ENCODE data around the gene MAD2L1.
A peak's percentile ranks its signal among the peaks of the same experiment; 100 is the strongest.
"Not testable (repeated sequence)": the region's sequence is repeated elsewhere in the genome, so short reads cannot be mapped to it uniquely, and the experiment has no call there.

Gene MAD2L1

GRCh38 chr4:120066517-120067340, at the start of gene MAD2L1:
Gene MAD2L1 (minus strand): TSS chr4:120066848. CDS start chr4:120066734, 114 bp downstream.
- DNase-seq (ENCODE audit: low read depth): peak; percentile 97

- DNase-seq (ENCODE audit: low read depth): no peak
Measured at GRCh38 chr4:120111745-120112144, 45.1 kb upstream of the MAD2L1 start.

- DNase-seq (ENCODE audit: low read depth): no peak
Measured at GRCh38 chr4:120109406-120109805, 42.8 kb upstream of the MAD2L1 start.

- DNase-seq (ENCODE audit: low read depth): no peak
Measured at GRCh38 chr4:120105472-120105871, 38.8 kb upstream of the MAD2L1 start.

- DNase-seq (ENCODE audit: low read depth): no peak
Measured at GRCh38 chr4:120096508-120097297, 30.1 kb upstream of the MAD2L1 start.

- no peak for DNase-seq (ENCODE audit: low read depth)
Measured at GRCh38 chr4:120088507-120088906, 21.9 kb upstream of the MAD2L1 start.

- not testable (repeated sequence) for DNase-seq (ENCODE audit: low read depth)
Measured at GRCh38 chr4:120088066-120088465, 21.4 kb upstream of the MAD2L1 start.

- DNase-seq (ENCODE audit: low read depth): peak; percentile 38
Measured at GRCh38 chr4:120085705-120086104, 19.1 kb upstream of the MAD2L1 start.

- DNase-seq (ENCODE audit: low read depth): no peak
Measured at GRCh38 chr4:120084327-120084726, 17.7 kb upstream of the MAD2L1 start.

GRCh38 chr4:120083152-120083551, 16.5 kb upstream of the MAD2L1 start:
- no peak for DNase-seq (ENCODE audit: low read depth)

GRCh38 chr4:120082251-120082650, 15.6 kb upstream of the MAD2L1 start:
- no peak for DNase-seq (ENCODE audit: low read depth)

- DNase-seq (ENCODE audit: low read depth): no peak
Measured at GRCh38 chr4:120081726-120082125, 15.1 kb upstream of the MAD2L1 start.

GRCh38 chr4:120080533-120080932, 13.9 kb upstream of the MAD2L1 start:
- DNase-seq (ENCODE audit: low read depth): no peak

GRCh38 chr4:120079839-120080520, 13.3 kb upstream of the MAD2L1 start:
- DNase-seq (ENCODE audit: low read depth): no peak

GRCh38 chr4:120078216-120078615, 11.6 kb upstream of the MAD2L1 start:
- no peak for DNase-seq (ENCODE audit: low read depth)

- peak; percentile 69 for DNase-seq (ENCODE audit: low read depth)
Measured at GRCh38 chr4:120071192-120071795, 4.6 kb upstream of the MAD2L1 start.

GRCh38 chr4:120070196-120070595, 3.5 kb upstream of the MAD2L1 start:
- DNase-seq (ENCODE audit: low read depth): no peak

- DNase-seq (ENCODE audit: low read depth): no peak
Measured at GRCh38 chr4:120065974-120066516, 603 bp downstream of the MAD2L1 start.

GRCh38 chr4:120064887-120065286, 1.8 kb downstream of the MAD2L1 start:
- no peak for DNase-seq (ENCODE audit: low read depth)

- not testable (repeated sequence) for DNase-seq (ENCODE audit: low read depth)
Measured at GRCh38 chr4:120063711-120064110, 2.9 kb downstream of the MAD2L1 start.

GRCh38 chr4:120062663-120063195, 3.9 kb downstream of the MAD2L1 start:
- DNase-seq (ENCODE audit: low read depth): no peak

- DNase-seq (ENCODE audit: low read depth): peak; percentile 21
Measured at GRCh38 chr4:120059036-120059435, 7.6 kb downstream of the MAD2L1 start.
